Measurements from ENCODE around the gene SH3RF1. TPM values are rescaled to one million over a fixed set of nuclear protein-coding genes. Genes with fewer than 3 reads are reported as not detected.
"Not testable (repeated sequence)": the region's sequence is repeated elsewhere in the genome, so short reads cannot be mapped to it uniquely, and the experiment has no call there.

The SH3RF1 gene
- total RNA-seq, 2 experiments from 2014 or later = 0.19 to 0.24 TPM

DNA sequence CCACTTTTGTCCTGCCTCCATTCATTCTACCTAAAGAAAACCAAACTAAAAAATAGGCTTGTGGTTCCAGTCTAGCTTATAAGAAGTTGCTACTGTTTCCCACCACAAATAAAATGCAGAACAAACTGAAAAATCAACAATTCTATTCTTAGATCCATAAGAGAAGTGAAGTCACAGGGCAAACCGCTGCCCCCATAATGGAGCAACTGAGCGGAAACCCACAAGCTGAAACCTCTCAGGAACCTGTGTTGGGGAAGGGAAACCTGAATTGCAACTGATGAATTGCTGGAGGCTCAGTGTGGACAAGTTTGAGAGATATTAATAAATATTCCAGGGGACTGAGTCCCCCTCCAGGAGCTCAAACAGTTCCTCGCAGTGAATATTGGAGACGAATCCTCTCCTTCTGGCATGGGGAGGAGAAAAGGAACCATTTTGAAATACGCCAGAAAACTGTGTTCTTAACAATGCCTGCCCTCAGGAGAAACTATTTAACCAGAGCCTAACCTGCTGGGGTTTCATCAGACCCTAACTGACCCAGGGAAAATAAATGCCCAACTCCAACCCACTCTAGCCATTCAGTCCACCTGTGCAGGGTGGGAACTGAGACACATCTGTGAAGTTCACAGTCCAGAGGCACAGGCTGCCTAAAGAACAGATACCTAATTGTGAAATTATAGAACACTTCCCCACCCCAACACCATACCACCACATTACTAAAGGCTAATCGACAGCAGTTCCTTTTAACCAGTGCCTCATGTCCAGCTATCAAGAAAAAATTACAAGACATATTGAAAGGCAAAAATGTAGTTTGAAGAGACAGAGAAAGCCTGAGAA is 22.8 kb upstream of the SH3RF1 start:
- H3K27ac Mint-ChIP-seq = no peak overlapping the region
- H3K4me1 Mint-ChIP-seq (ENCODE audit: low read depth) = no peaks in the 10 kb centered on the region
- ChIA-PET CTCF (no interaction called here), POLR2A (no interaction called here)
- peaks cover 28% of the 10 kb centered on the region for H3K27me3 Mint-ChIP-seq
- no peaks in the 10 kb centered on the region for H3K9me3 Mint-ChIP-seq
- H3K4me3 Mint-ChIP-seq = no peak overlapping the region
- no peak for DNase-seq
- intact Hi-C loops (cut with micrococcal nuclease) = no loop called here
- no peaks in the 10 kb centered on the region for H3K36me3 Mint-ChIP-seq

DNA sequence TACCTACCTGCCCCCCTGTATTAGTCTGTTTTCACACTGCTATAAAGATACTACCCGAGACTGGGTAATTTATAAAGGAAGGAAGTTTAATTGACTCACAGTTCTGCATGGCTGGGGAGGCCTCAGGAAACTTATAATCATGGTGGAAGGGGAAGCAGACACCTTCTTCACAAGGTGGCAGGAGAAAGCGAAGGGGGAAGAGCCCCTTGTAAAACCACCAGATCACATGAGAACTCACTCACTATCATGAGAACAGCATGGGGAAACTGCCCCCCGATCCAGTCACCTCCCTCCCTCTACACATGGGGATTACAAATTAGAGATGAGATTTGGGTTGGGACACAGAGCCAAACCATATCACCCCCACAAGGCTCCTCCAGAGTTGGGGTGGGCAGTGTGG is 17.2 kb upstream of the SH3RF1 start:
- H3K27me3 Mint-ChIP-seq; POLR2A ChIA-PET; CTCF ChIA-PET; H3K4me3 Mint-ChIP-seq; DNase-seq; H3K4me1 Mint-ChIP-seq (ENCODE audit: low read depth); H3K36me3 Mint-ChIP-seq; H3K9me3 Mint-ChIP-seq; H3K27ac Mint-ChIP-seq; intact Hi-C loops (cut with micrococcal nuclease): not testable (repeated sequence)

DNA sequence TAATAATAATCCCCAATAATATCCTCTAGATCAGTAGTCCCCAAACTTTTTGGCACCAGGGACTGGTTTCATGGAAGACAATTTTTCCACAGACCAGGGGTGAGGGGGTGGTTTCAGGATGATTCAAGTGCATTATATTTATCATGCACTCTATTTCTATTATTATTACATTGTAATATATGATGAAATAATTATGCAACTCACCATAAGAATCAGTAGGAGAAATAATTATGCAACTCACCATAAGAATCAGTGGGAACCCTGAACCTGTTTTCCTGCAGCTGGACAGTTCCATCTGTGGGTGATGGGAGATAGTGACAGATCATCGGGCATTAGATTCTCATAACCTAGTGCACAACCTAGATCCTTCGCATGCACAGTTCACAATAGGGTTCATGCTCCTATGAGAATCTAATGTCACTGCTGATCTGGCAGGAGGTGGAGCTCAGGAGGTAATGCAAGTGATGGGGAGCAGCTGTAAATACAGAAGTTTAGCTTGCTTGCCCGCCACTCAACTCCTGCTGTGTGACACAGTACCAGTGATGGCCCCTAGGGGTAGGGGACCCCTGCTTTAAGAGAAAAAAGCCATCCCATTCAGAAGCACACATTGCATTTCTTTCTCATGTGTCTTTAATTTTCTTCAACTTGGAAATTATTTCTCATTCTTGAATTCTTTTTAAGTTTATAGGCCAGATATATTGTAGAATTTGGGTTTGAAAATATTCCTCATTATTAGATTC is 16.0 kb upstream of the SH3RF1 start:
- DNase-seq = no peak
- intact Hi-C loops (cut with micrococcal nuclease) = no loop called here
- H3K4me3 Mint-ChIP-seq = no peak overlapping the region
- H3K4me1 Mint-ChIP-seq (ENCODE audit: low read depth) = no peaks in the 10 kb centered on the region
- H3K36me3 Mint-ChIP-seq = no peaks in the 10 kb centered on the region
- no peaks in the 10 kb centered on the region for H3K9me3 Mint-ChIP-seq
- no peak overlapping the region for H3K27ac Mint-ChIP-seq
- peaks cover 1% of the 10 kb centered on the region for H3K27me3 Mint-ChIP-seq
- POLR2A ChIA-PET = no interaction called here
- CTCF ChIA-PET = no interaction called here

DNA sequence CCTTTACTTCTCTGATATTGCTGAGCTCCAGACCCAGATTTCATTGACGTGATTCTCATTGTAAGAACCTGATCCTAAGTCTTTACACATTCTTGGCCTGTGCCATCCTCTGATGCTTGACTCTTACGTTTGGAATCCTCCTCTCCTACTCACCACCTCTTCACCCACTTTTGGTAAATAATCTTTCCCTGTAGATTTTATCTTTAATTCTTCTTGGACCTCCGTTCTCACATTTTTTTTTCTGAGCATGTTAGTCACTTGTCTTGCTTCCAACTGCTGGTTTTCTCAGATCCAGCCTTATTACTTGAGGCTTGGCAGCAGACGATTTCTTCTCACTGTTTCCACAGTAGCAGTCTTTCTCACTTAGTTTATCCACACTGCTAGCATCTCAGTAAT is 12.4 kb upstream of the SH3RF1 start:
- no peak overlapping the region for H3K4me3 Mint-ChIP-seq
- H3K4me1 Mint-ChIP-seq (ENCODE audit: low read depth) = no peaks in the 10 kb centered on the region

GRCh38 chr4:169282429-169283113 is 11.8 kb upstream of the SH3RF1 start:
- Mint-ChIP-seq H3K4me3 (no peak overlapping the region), H3K9me3 (no peaks in the 10 kb centered on the region), H3K27ac (no peak overlapping the region), H3K27me3 (no peaks in the 10 kb centered on the region), H3K4me1 (ENCODE audit: low read depth) (no peaks in the 10 kb centered on the region), H3K36me3 (no peaks in the 10 kb centered on the region)
- intact Hi-C loops (cut with micrococcal nuclease) = no loop called here
- ChIA-PET POLR2A (no interaction called here), CTCF (no interaction called here)
- no peak for DNase-seq

More for the DNA sequence above, 12.4 kb upstream of the SH3RF1 start:
- H3K27me3 Mint-ChIP-seq = no peaks in the 10 kb centered on the region
- H3K9me3 Mint-ChIP-seq = no peaks in the 10 kb centered on the region
- DNase-seq = no peak
- ChIA-PET POLR2A (no interaction called here), CTCF (no interaction called here)
- H3K36me3 Mint-ChIP-seq = no peaks in the 10 kb centered on the region
- intact Hi-C loops (cut with micrococcal nuclease) = no loop called here
- no peak overlapping the region for H3K27ac Mint-ChIP-seq

DNA sequence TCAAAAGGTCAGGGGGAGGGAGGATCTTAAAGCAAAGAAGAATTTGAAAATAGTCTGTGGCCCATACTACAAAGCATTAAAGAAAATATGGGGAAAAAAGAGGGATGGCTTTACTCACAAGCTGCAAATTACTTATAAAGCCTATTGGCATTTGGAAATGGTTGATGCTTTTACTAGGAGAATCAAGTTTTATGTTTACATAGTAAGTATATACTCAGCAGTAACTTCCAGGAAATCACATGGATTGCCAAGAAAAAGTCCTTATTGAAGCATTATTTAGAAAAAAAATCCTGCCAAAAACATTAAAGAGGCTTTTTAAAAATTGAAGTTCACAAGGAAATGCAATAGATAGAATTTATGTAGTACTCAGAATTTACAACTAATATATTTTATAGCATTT is 8.4 kb upstream of the SH3RF1 start:
- ChIA-PET CTCF (no interaction called here), POLR2A (no interaction called here)
- DNase-seq = no peak
- Mint-ChIP-seq H3K27ac (no peak overlapping the region), H3K4me3 (no peak overlapping the region), H3K9me3 (no peaks in the 10 kb centered on the region), H3K36me3 (no peaks in the 10 kb centered on the region), H3K4me1 (ENCODE audit: low read depth) (no peaks in the 10 kb centered on the region), H3K27me3 (peaks cover 11% of the 10 kb centered on the region)
- intact Hi-C loops (cut with micrococcal nuclease) = loop anchor here (10.0 kb wide), 1 partner anchor 136 kb away; no protein-coding TSS in a partner anchor

- intact Hi-C loops (cut with micrococcal nuclease) = loop anchor here (10.0 kb wide), 1 partner anchor 136 kb away; no protein-coding TSS in a partner anchor
- H3K27me3 Mint-ChIP-seq = peaks cover 14% of the 10 kb centered on the region
- no peak for DNase-seq
- H3K4me3 Mint-ChIP-seq = no peak overlapping the region
- no peaks in the 10 kb centered on the region for H3K4me1 Mint-ChIP-seq (ENCODE audit: low read depth)
- no peaks in the 10 kb centered on the region for H3K9me3 Mint-ChIP-seq
- no peaks in the 10 kb centered on the region for H3K36me3 Mint-ChIP-seq
- CTCF ChIA-PET = no interaction called here
- no peak overlapping the region for H3K27ac Mint-ChIP-seq
- POLR2A ChIA-PET = no interaction called here
Observed at GRCh38 chr4:169278624-169279023, 7.9 kb upstream of the SH3RF1 start.

GRCh38 chr4:169277838-169278237 is 7.1 kb upstream of the SH3RF1 start:
- H3K9me3 Mint-ChIP-seq; H3K27ac Mint-ChIP-seq; DNase-seq; H3K36me3 Mint-ChIP-seq; H3K4me3 Mint-ChIP-seq; H3K4me1 Mint-ChIP-seq (ENCODE audit: low read depth); POLR2A ChIA-PET: not testable (repeated sequence)
- peaks cover 14% of the 10 kb centered on the region for H3K27me3 Mint-ChIP-seq
- CTCF ChIA-PET = interaction anchor here (0.6 kb wide), 1 partner anchor 73 kb away, joined by 3 read pairs; no protein-coding TSS in a partner anchor
- intact Hi-C loops (cut with micrococcal nuclease) = loop anchor here (10.0 kb wide), 1 partner anchor 137 kb away; no protein-coding TSS in a partner anchor

DNA sequence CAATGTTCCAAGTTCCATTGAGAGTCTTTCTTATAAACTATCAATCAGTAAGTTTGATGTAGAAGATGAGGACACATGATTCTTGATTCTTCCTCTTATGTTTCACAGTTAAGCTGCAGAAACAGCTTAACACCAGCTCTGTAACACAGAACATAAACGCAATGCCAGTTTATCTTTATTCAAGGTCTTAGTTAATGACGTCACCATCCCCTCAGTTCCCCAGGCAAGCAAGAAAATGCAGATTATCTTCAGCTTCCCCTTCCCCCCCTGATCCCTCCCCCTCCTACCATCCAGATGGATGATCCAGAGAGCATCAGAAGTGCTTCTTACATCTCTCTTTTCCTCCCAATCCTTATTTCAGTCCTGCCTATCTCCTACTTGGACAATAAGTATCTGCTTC is 4.4 kb upstream of the SH3RF1 start:
- Mint-ChIP-seq H3K36me3 (no peaks in the 10 kb centered on the region), H3K4me3 (no peak overlapping the region), H3K9me3 (no peaks in the 10 kb centered on the region), H3K27ac (no peak overlapping the region), H3K27me3 (peaks cover 32% of the 10 kb centered on the region), H3K4me1 (ENCODE audit: low read depth) (no peaks in the 10 kb centered on the region)
- intact Hi-C loops (cut with micrococcal nuclease) = loop anchor here (10.0 kb wide), 1 partner anchor 140 kb away; no protein-coding TSS in a partner anchor
- no peak for DNase-seq
- CTCF ChIA-PET = no interaction called here
- POLR2A ChIA-PET = no interaction called here

DNA sequence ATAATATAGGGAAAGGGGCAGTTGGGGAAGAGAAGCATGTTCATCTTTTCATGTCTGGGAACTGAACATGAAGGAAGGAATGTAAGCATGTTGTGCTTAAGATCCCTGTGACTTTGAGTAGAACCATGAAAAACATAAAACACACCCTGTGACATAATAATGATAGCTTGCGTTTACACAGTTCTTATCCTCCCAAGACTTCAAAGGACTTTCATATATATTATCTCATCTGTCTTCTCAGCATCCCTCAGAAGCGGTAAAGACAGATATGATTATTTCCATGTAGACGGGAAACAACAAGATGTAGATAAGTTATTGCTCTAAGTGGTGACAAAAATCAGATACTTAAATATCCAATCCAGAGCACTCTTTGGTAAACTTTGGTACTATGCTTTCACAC is 3.3 kb upstream of the SH3RF1 start:
- H3K36me3 Mint-ChIP-seq = no peaks in the 10 kb centered on the region
- peaks cover 39% of the 10 kb centered on the region for H3K27me3 Mint-ChIP-seq
- ChIA-PET POLR2A (no interaction called here), CTCF (no interaction called here)
- intact Hi-C loops (cut with micrococcal nuclease) = loop anchor here (5.0 to 10.0 kb wide), 2 partner anchors 141 to 262 kb away; partner anchors contain the start of gene CBR4
- H3K4me1 Mint-ChIP-seq (ENCODE audit: low read depth) = peaks cover 3% of the 10 kb centered on the region
- H3K9me3 Mint-ChIP-seq = no peaks in the 10 kb centered on the region
- no peak overlapping the region for H3K27ac Mint-ChIP-seq
- H3K4me3 Mint-ChIP-seq = no peak overlapping the region
- DNase-seq = no peak

- peaks cover 45% of the 10 kb centered on the region for H3K27me3 Mint-ChIP-seq
Observed at GRCh38 chr4:169272265-169272886, 1.6 kb upstream of the SH3RF1 start.

GRCh38 chr4:169271692-169272007 is 894 bp upstream of the SH3RF1 start:
- H3K27ac Mint-ChIP-seq = no peak overlapping the region
- no peaks in the 10 kb centered on the region for H3K36me3 Mint-ChIP-seq
- peaks cover 3% of the 10 kb centered on the region for H3K4me1 Mint-ChIP-seq (ENCODE audit: low read depth)
- H3K9me3 Mint-ChIP-seq = no peaks in the 10 kb centered on the region
- H3K4me3 Mint-ChIP-seq = peak overlapping the region; percentile 40
- POLR2A ChIA-PET = no interaction called here
- H3K27me3 Mint-ChIP-seq = peaks cover 43% of the 10 kb centered on the region
- DNase-seq = no peak
- intact Hi-C loops (cut with micrococcal nuclease) = loop anchor here (5.0 to 10.0 kb wide), 2 partner anchors 143 to 259 kb away; partner anchors contain the start of gene CBR4
- CTCF ChIA-PET = no interaction called here

More at GRCh38 chr4:169272265-169272886, 1.6 kb upstream of the SH3RF1 start:
- DNase-seq = no peak
- intact Hi-C loops (cut with micrococcal nuclease) = loop anchor here (5.0 to 10.0 kb wide), 2 partner anchors 142 to 260 kb away; partner anchors contain the start of gene CBR4
- ChIA-PET POLR2A (no interaction called here), CTCF (no interaction called here)
- Mint-ChIP-seq H3K36me3 (no peaks in the 10 kb centered on the region), H3K4me3 (no peak overlapping the region), H3K27ac (no peak overlapping the region), H3K4me1 (ENCODE audit: low read depth) (peaks cover 3% of the 10 kb centered on the region), H3K9me3 (no peaks in the 10 kb centered on the region)

Measured in activated CD4-positive, alpha-beta memory T cell treated with anti-CD3 and anti-CD28 coated beads for 36 hours (primary cell).